Upper lobe of left lung (tissue), 6 donors: ENCODE data around the gene GDF10. TPM values are rescaled to one million over a fixed set of nuclear protein-coding genes. Genes with fewer than 3 reads are reported as not detected.

Experiments used
- ATAC-seq, 2 donors: fragments of 200-7000 bp; cut with Tn5 transposase; one replicate each; pipeline ENCODE4 v1.9.1; 2022; ENCODE audit warnings: mild to moderate bottlenecking in 2 of 2, moderate library complexity in 2 of 2; ENCODE audit not compliant: low FRiP score in 2 of 2
- DNase-seq, 2 donors: peaks; one replicate each; pipeline ENCODE4 v3.0.0-alpha.2; 2019 to 2020
- H3K27ac ChIP-seq, 4 donors: fragments of 200-600 bp; sonication (generic); one replicate each; pipeline ENCODE4 v1.5.1; 2016 to 2019
- H3K27me3 ChIP-seq, 4 donors: fragments of 200-600 bp; sonication (generic); one replicate each; pipeline ENCODE4 v1.5.1; 2017 to 2019
- H3K36me3 ChIP-seq, 4 donors: fragments of 200-600 bp; sonication (generic); one replicate each; pipeline ENCODE4 v1.5.1; 2016 to 2019
- H3K4me1 ChIP-seq, 4 donors: fragments of 200-600 bp; sonication (generic); one replicate each; pipeline ENCODE4 v1.5.1; 2018 to 2019
- H3K4me3 ChIP-seq, 4 donors: fragments of 200-600 bp; sonication (generic); one replicate each; pipeline ENCODE4 v1.5.1; 2017 to 2019; ENCODE audit warnings: mild to moderate bottlenecking in 2 of 4, moderate library complexity in 1 of 4
- H3K9me3 ChIP-seq, 4 donors: fragments of 200-600 bp; sonication (generic); one replicate each; pipeline ENCODE4 v1.5.1; 2018 to 2019
- EP300 ChIP-seq, 4 donors: sonication (generic); formaldehyde crosslinking; IDR thresholded peaks; one replicate each; pipeline ENCODE4 v1.5.1; 2017; ENCODE audit warnings: antibody characterized with exemption in 4 of 4, control low read depth in 2 of 4
- POLR2A ChIP-seq, 4 donors: fragments of 450-650 bp; IDR thresholded peaks; one replicate each; pipeline ENCODE4 v1.5.1; 2016 to 2017; ENCODE audit warnings: antibody characterized with exemption in 4 of 4, mild to moderate bottlenecking in 2 of 4
- POLR2AphosphoS5 ChIP-seq, 2 donors: sonication (generic); formaldehyde crosslinking; IDR thresholded peaks; one replicate each; pipeline ENCODE4 v1.5.1; 2017; ENCODE audit warnings: antibody characterized with exemption in 2 of 2
- WGBS, 2 donors: methylation state at CpG; one replicate each; pipeline ENCODE4 v1.1.5; 2017 to 2018; 5-methylcytosine and 5-hydroxymethylcytosine counted together
- total RNA-seq, 6 donors: library from RNA; depleted of rRNA in 4 of 6; stranded (reverse); fragments of >200 nt in 4 of 6; gene quantifications; one replicate each; pipeline versions ENCODE4 v1.1.0 to v1.2.1, GENCODE V29; 2016 to 2021
- TF ChIP-seq, protein P1 (sequence below), 6 experiments: fragments of 450-650 bp in 4 of 6; fragments of 200-600 bp in 2 of 6; sonication (generic) in 2 of 6; IDR thresholded peaks; one replicate each; pipeline ENCODE4 v1.5.1; 2016 to 2019; ENCODE audit warnings: antibody characterized with exemption in 6 of 6
- donor health status: DM: no; HTN: no; CAD: no; lungs with moderate emphysema.
- donor health status: DM: no; HTN: yes; CAD: no; lungs with severe emphysema.

Gene GDF10
- total RNA-seq, 6 donors from 2014 or later = 1.8 to 23.4 (median 7.8) TPM

DNA sequence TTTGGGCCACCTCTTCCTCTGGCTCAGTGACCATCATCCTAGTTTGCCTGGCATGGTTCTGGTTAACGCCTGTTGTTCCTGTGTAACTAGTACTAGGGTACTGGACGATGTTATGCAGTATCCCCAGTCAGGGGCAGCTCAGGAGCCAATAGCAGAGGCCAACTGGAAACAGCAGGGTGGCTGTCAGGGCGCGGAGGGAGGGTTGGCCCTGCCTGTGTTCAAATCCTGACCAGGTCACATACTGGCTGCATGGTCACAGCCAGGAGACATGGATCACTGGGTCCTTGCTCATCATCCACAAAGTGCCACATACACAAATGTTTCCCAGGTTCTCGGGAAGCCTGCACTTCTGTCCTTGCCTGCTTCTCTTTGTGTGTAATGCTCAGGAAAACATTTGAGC, 35.9 kb downstream of the GDF10 start:
- Histone ChIP-seq H3K27ac (no peak overlapping the region), H3K27me3 (no peaks in the 10 kb centered on the region), H3K9me3 (no peaks in the 10 kb centered on the region), H3K4me3 (no peak overlapping the region), H3K4me1 (no peaks in the 10 kb centered on the region), H3K36me3 (no peaks in the 10 kb centered on the region)
- 82 to 97% methylated on average over 2 to 5 of the region's 5 CpGs for WGBS, 2 donors
- DNase-seq (no peak), ATAC-seq (no peak)
- no peak for TF ChIP-seq POLR2A (IDR thresholded peaks at IDR 0.05)
- TF ChIP-seq, protein P1, sequence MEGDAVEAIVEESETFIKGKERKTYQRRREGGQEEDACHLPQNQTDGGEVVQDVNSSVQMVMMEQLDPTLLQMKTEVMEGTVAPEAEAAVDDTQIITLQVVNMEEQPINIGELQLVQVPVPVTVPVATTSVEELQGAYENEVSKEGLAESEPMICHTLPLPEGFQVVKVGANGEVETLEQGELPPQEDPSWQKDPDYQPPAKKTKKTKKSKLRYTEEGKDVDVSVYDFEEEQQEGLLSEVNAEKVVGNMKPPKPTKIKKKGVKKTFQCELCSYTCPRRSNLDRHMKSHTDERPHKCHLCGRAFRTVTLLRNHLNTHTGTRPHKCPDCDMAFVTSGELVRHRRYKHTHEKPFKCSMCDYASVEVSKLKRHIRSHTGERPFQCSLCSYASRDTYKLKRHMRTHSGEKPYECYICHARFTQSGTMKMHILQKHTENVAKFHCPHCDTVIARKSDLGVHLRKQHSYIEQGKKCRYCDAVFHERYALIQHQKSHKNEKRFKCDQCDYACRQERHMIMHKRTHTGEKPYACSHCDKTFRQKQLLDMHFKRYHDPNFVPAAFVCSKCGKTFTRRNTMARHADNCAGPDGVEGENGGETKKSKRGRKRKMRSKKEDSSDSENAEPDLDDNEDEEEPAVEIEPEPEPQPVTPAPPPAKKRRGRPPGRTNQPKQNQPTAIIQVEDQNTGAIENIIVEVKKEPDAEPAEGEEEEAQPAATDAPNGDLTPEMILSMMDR (IDR thresholded peaks at IDR 0.05) = no peak
- no peak for TF ChIP-seq EP300 (IDR thresholded peaks at IDR 0.05)
- TF ChIP-seq POLR2AphosphoS5 (IDR thresholded peaks at IDR 0.05) = no peak

GRCh38 chr10:47336387-47337134, 36.6 kb downstream of the GDF10 start:
- ATAC-seq = no peak
- no peaks in the 10 kb centered on the region for H3K4me1 ChIP-seq
- H3K27ac ChIP-seq = no peak overlapping the region
- DNase-seq = no peak
- H3K36me3 ChIP-seq = no peaks in the 10 kb centered on the region
- WGBS, 2 donors = 70 to 74% methylated on average over 15 of the region's 15 CpGs
- TF ChIP-seq, protein P1 (IDR thresholded peaks at IDR 0.05) = no peak
- TF ChIP-seq POLR2AphosphoS5 (IDR thresholded peaks at IDR 0.05) = no peak
- no peak for TF ChIP-seq POLR2A (IDR thresholded peaks at IDR 0.05)
- no peak for TF ChIP-seq EP300 (IDR thresholded peaks at IDR 0.05)
- no peak overlapping the region for H3K4me3 ChIP-seq
- H3K27me3 ChIP-seq = no peaks in the 10 kb centered on the region
- H3K9me3 ChIP-seq = no peaks in the 10 kb centered on the region

GRCh38 chr10:47337310-47337709, 37.3 kb downstream of the GDF10 start:
- DNase-seq = no peak
- Histone ChIP-seq H3K4me3 (no peak overlapping the region), H3K27me3 (no peaks in the 10 kb centered on the region), H3K4me1 (no peaks in the 10 kb centered on the region), H3K9me3 (no peaks in the 10 kb centered on the region), H3K36me3 (no peaks in the 10 kb centered on the region), H3K27ac (no peak overlapping the region)
- 68 to 73% methylated on average over 4 of the region's 4 CpGs for WGBS, 2 donors
- ATAC-seq = no peak
- TF ChIP-seq, protein P1 (IDR thresholded peaks at IDR 0.05) = no peak
- TF ChIP-seq POLR2AphosphoS5 (IDR thresholded peaks at IDR 0.05) (no peak), EP300 (IDR thresholded peaks at IDR 0.05) (no peak), POLR2A (IDR thresholded peaks at IDR 0.05) (no peak)

GRCh38 chr10:47339186-47339735, 39.3 kb downstream of the GDF10 start:
- no peak for ATAC-seq
- DNase-seq = no peak
- Histone ChIP-seq H3K27ac (no peak overlapping the region), H3K4me3 (no peak overlapping the region), H3K27me3 (no peaks in the 10 kb centered on the region), H3K9me3 (no peaks in the 10 kb centered on the region), H3K36me3 (no peaks in the 10 kb centered on the region), H3K4me1 (no peaks in the 10 kb centered on the region)
- 91 to 92% methylated on average over 4 to 8 of the region's 8 CpGs for WGBS, 2 donors
- no peak for TF ChIP-seq POLR2AphosphoS5 (IDR thresholded peaks at IDR 0.05)
- no peak for TF ChIP-seq POLR2A (IDR thresholded peaks at IDR 0.05)
- TF ChIP-seq, protein P1 (IDR thresholded peaks at IDR 0.05) = no peak
- TF ChIP-seq EP300 (IDR thresholded peaks at IDR 0.05) = no peak
